Thyroid gland (tissue), 4 donors: Measurements from ENCODE around the gene CINP. TPM values are rescaled to one million over a fixed set of nuclear protein-coding genes. Genes with fewer than 3 reads are reported as not detected.

Experiments
- DNase-seq, 2 donors: peaks; one replicate each; pipeline ENCODE4 v3.0.0-alpha.2; 2019
- H3K27ac ChIP-seq, 3 donors: fragments of 200-600 bp; sonication (generic); 1 replicate in 2 of 3; 2 replicates in 1 of 3; pipeline ENCODE4 v1.5.1; 2016 to 2019; ENCODE audit warnings: mild to moderate bottlenecking in 1 of 3, moderate library complexity in 1 of 3
- H3K27me3 ChIP-seq: fragments of 200-600 bp; sonication (generic); one replicate; pipeline ENCODE4 v1.5.1; 2019
- H3K36me3 ChIP-seq, 2 donors: fragments of 200-600 bp; sonication (generic); one replicate each; pipeline ENCODE4 v1.5.1; 2016 to 2019
- H3K4me1 ChIP-seq, 2 donors: fragments of 200-600 bp; sonication (generic); one replicate each; pipeline ENCODE4 v1.5.1; 2017 to 2019
- H3K4me3 ChIP-seq, 3 donors: fragments of 200-600 bp; sonication (generic); replicated peaks in 1 of 3; 1 replicate in 2 of 3; 2 replicates in 1 of 3; pipeline ENCODE4 v1.5.1; 2016; ENCODE audit warnings: mild to moderate bottlenecking in 1 of 3
- H3K9me3 ChIP-seq: fragments of 200-600 bp; sonication (generic); one replicate; pipeline ENCODE4 v1.5.1; 2017
- CTCF ChIP-seq, 6 experiments: fragments of 200-600 bp in 3 of 6; fragments of 450-650 bp in 3 of 6; sonication (generic) in 3 of 6; IDR thresholded peaks; one replicate each; pipeline ENCODE4 v1.5.1; 2016 to 2019; ENCODE audit warnings: antibody characterized with exemption in 6 of 6, mild to moderate bottlenecking in 2 of 6, inconsistent platforms in 1 of 6, moderate library complexity in 1 of 6
- POLR2A ChIP-seq, 2 donors: fragments of 450-650 bp; IDR thresholded peaks; one replicate each; pipeline ENCODE4 v1.6.1; 2017; ENCODE audit warnings: antibody characterized with exemption in 2 of 2, mild to moderate bottlenecking in 2 of 2, moderate library complexity in 1 of 2
- WGBS, 2 donors: methylation state at CpG; one replicate each; pipeline ENCODE4 v1.1.5; 2017; 5-methylcytosine and 5-hydroxymethylcytosine counted together
- intact Hi-C: fragments of 100-400 bp; cut with DNase I; formaldehyde crosslinking; loops from one replicate; pipeline ENCODE4 v1.15.1; 2023
- total RNA-seq, 4 donors: library from RNA; depleted of rRNA; stranded (reverse); fragments of >200 nt; gene quantifications; one replicate each; pipeline ENCODE4 v1.2.3, GENCODE V29; 2016

Gene CINP
- total RNA-seq, 4 donors from 2014 or later = 31.9 to 43.3 (median 39.7) TPM

- TF ChIP-seq POLR2A (IDR thresholded peaks at IDR 0.05) (no peak), CTCF (IDR thresholded peaks at IDR 0.05) (no peak)
- Histone ChIP-seq H3K27ac (no peak overlapping the region), H3K4me3 (no peak overlapping the region), H3K27me3 (no peaks in the 10 kb centered on the region), H3K4me1 (no peaks in the 10 kb centered on the region), H3K9me3 (no peaks in the 10 kb centered on the region), H3K36me3 (peaks cover 29 to 52% of the 10 kb centered on the region in 2 donors)
- intact Hi-C loops = no loop called here
- DNase-seq = no peak
- 92 to 93% methylated on average over 5 of the region's 5 CpGs for WGBS, 2 donors
Measured at GRCh38 chr14:102342238-102342637, 20.5 kb downstream of the CINP start.

- no peaks in the 10 kb centered on the region for H3K27me3 ChIP-seq
- intact Hi-C loops = no loop called here
- DNase-seq = no peak
- H3K4me3 ChIP-seq = no peak overlapping the region
- no peaks in the 10 kb centered on the region for H3K4me1 ChIP-seq
- TF ChIP-seq POLR2A (IDR thresholded peaks at IDR 0.05) (no peak), CTCF (IDR thresholded peaks at IDR 0.05) (no peak)
- no peak overlapping the region for H3K27ac ChIP-seq
- 94 to 96% methylated on average over 4 to 8 of the region's 8 CpGs for WGBS, 2 donors
- peaks cover 29 to 45% of the 10 kb centered on the region in 2 donors for H3K36me3 ChIP-seq
- H3K9me3 ChIP-seq = no peaks in the 10 kb centered on the region
Measured at GRCh38 chr14:102341566-102341965, 21.1 kb downstream of the CINP start.

GRCh38 chr14:102338724-102339123 lies 24.0 kb downstream of the CINP start:
- H3K4me3 ChIP-seq = no peak overlapping the region
- no peak for DNase-seq
- no peaks in the 10 kb centered on the region for H3K4me1 ChIP-seq
- intact Hi-C loops = no loop called here
- no peaks in the 10 kb centered on the region for H3K27me3 ChIP-seq
- 91 to 93% methylated on average over 8 to 9 of the region's 9 CpGs for WGBS, 2 donors
- no peak overlapping the region for H3K27ac ChIP-seq
- peaks cover 18 to 19% of the 10 kb centered on the region in 2 donors for H3K36me3 ChIP-seq
- TF ChIP-seq CTCF (IDR thresholded peaks at IDR 0.05) (no peak), POLR2A (IDR thresholded peaks at IDR 0.05) (no peak)
- H3K9me3 ChIP-seq = no peaks in the 10 kb centered on the region

GRCh38 chr14:102335163-102335562 lies 27.5 kb downstream of the CINP start:
- H3K27me3 ChIP-seq = no peaks in the 10 kb centered on the region
- no peak overlapping the region for H3K27ac ChIP-seq
- no peak for DNase-seq
- no peaks in the 10 kb centered on the region for H3K9me3 ChIP-seq
- intact Hi-C loops = no loop called here
- 93 to 95% methylated on average over 5 of the region's 7 CpGs for WGBS, 2 donors
- no peaks in the 10 kb centered on the region for H3K4me1 ChIP-seq
- no peak overlapping the region for H3K4me3 ChIP-seq
- H3K36me3 ChIP-seq = peaks cover 11 to 14% of the 10 kb centered on the region in 2 donors
- TF ChIP-seq CTCF (IDR thresholded peaks at IDR 0.05) (no peak), POLR2A (IDR thresholded peaks at IDR 0.05) (no peak)

GRCh38 chr14:102333795-102334705 lies 28.6 kb downstream of the CINP start:
- Histone ChIP-seq H3K4me1 (no peaks in the 10 kb centered on the region), H3K4me3 (no peak overlapping the region), H3K36me3 (peaks cover 8% of the 10 kb centered on the region in 2 donors), H3K27ac (no peak overlapping the region), H3K9me3 (no peaks in the 10 kb centered on the region), H3K27me3 (no peaks in the 10 kb centered on the region)
- DNase-seq = no peak
- 95 to 98% methylated on average over 12 to 13 of the region's 13 CpGs for WGBS, 2 donors
- intact Hi-C loops = no loop called here
- TF ChIP-seq CTCF (IDR thresholded peaks at IDR 0.05) = no peak
- TF ChIP-seq POLR2A (IDR thresholded peaks at IDR 0.05) = no peak
